Measurements from ENCODE around the gene LTN1.

LTN1 gene

DNA sequence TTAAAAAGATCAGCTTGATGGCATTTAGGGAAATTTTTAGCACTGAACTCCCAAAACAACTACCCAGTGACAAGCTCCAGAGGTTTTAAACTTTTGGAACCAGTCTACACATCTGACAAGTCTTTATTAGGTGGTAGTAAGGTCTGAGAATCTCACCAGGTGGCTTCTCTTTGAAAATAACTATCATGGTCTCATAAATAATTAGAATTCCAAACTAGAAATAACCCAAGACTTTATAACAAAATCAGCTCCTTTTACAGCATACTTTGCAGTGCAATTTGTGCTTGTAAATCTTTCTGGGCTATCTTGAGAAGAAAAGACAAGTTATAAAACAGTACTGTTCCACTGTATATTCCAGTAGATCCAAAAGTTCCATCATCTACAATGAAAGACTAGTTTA is 108.7 kb downstream of the LTN1 start:
- no peak for DNase-seq

- DNase-seq, result no peak
These were observed 110.3 kb downstream of the LTN1 start for GRCh38 chr21:28882345-28882744.

Measured in hypothalamus (tissue), 51 donors.